Astrocyte (in vitro differentiated cells and primary cell): ENCODE measurements around the gene CTIF. TPM values are rescaled to one million over a fixed set of nuclear protein-coding genes. Genes with fewer than 3 reads are reported as not detected.

Experiments used
- DNase-seq: peaks from one replicate; pipeline ENCODE4 v3.0.0-alpha.2; 2010; ENCODE audit warnings: low read depth
- FAIRE-seq: peaks from 2 replicates; lab custom pipeline; 2011; peaks lifted over from hg19 to GRCh38; lab: Jason Lieb, UNC
- H2AFZ ChIP-seq: 2 replicates; pipeline ENCODE4 v1.6.0; 2012; ENCODE audit warnings: low read depth, low read length, inconsistent platforms
- H3K27ac ChIP-seq: 2 replicates; pipeline ENCODE4 v1.5.1; 2011; ENCODE audit warnings: low read depth, low read length, inconsistent platforms
- H3K27me3 ChIP-seq: 2 replicates; pipeline ENCODE4 v1.6.0; 2011; ENCODE audit warnings: low read length, inconsistent platforms; ENCODE audit not compliant: insufficient read depth
- H3K36me3 ChIP-seq: 2 replicates; pipeline ENCODE4 v1.5.1; 2011; ENCODE audit warnings: low read length, inconsistent platforms; ENCODE audit not compliant: insufficient read depth
- H3K4me1 ChIP-seq: 2 replicates; pipeline ENCODE4 v1.5.1; 2011; ENCODE audit warnings: low read length, inconsistent platforms; ENCODE audit not compliant: insufficient read depth
- H3K4me2 ChIP-seq: 2 replicates; pipeline ENCODE4 v1.6.0; 2012; ENCODE audit warnings: low read length, inconsistent platforms
- H3K4me3 ChIP-seq: 2 replicates; pipeline ENCODE4 v1.5.1; 2011; ENCODE audit warnings: low read depth, mild to moderate bottlenecking, low read length, inconsistent platforms; ENCODE audit not compliant: insufficient read depth
- H3K79me2 ChIP-seq: 2 replicates; pipeline ENCODE4 v1.6.0; 2012; ENCODE audit warnings: mild to moderate bottlenecking, low read length, inconsistent platforms; ENCODE audit not compliant: insufficient read depth
- H3K9ac ChIP-seq: 2 replicates; pipeline ENCODE4 v1.6.0; 2012; ENCODE audit warnings: mild to moderate bottlenecking, low read length, inconsistent platforms
- H3K9me3 ChIP-seq: 2 replicates; pipeline ENCODE4 v1.5.1; 2012; ENCODE audit warnings: low read depth, mild to moderate bottlenecking, low read length, inconsistent platforms; ENCODE audit not compliant: insufficient read depth
- H4K20me1 ChIP-seq: 2 replicates; pipeline ENCODE4 v1.6.0; 2012; ENCODE audit warnings: low read length, inconsistent platforms; ENCODE audit not compliant: insufficient read depth
- H3K27ac Mint-ChIP-seq: one replicate; pipeline ENCODE4 v1.8.0; 2021; ENCODE audit warnings: mild to moderate bottlenecking, mixed read lengths; ENCODE audit not compliant: unreplicated experiment
- H3K27me3 Mint-ChIP-seq: one replicate; pipeline ENCODE4 v1.8.0; 2021; ENCODE audit warnings: low read depth, mixed read lengths; ENCODE audit not compliant: unreplicated experiment
- H3K36me3 Mint-ChIP-seq: one replicate; pipeline ENCODE4 v1.8.0; 2021; ENCODE audit warnings: low read depth, mixed read lengths; ENCODE audit not compliant: unreplicated experiment
- H3K4me1 Mint-ChIP-seq: one replicate; pipeline ENCODE4 v1.8.0; 2021; ENCODE audit warnings: low read depth, mixed read lengths; ENCODE audit not compliant: unreplicated experiment
- H3K4me3 Mint-ChIP-seq: one replicate; pipeline ENCODE4 v1.8.0; 2021; ENCODE audit warnings: mild to moderate bottlenecking, moderate library complexity, mixed read lengths; ENCODE audit not compliant: unreplicated experiment
- H3K9me3 Mint-ChIP-seq: one replicate; pipeline ENCODE4 v1.8.0; 2021; ENCODE audit warnings: mild to moderate bottlenecking, mixed read lengths; ENCODE audit not compliant: unreplicated experiment
- CTCF ChIP-seq: IDR thresholded peaks from 2 replicates; pipeline ENCODE4 v1.5.1; 2011; ENCODE audit warnings: low read depth, mild to moderate bottlenecking, inconsistent platforms, low read length, moderate library complexity; ENCODE audit not compliant: insufficient read depth
- EZH2 ChIP-seq: IDR thresholded peaks from 2 replicates; pipeline ENCODE4 v1.6.1; 2012; ENCODE audit warnings: mild to moderate bottlenecking, low read length, inconsistent platforms; ENCODE audit not compliant: insufficient read depth
- total RNA-seq: library from RNA; stranded (reverse); gene quantifications from 2 replicates; pipeline ENCODE4 v1.2.1, GENCODE V29; 2021

The CTIF gene
- total RNA-seq, 1 donor from 2014 or later, result 101 TPM

GRCh38 chr18:48800876-48801727, 262.3 kb downstream of the CTIF start:
- Histone ChIP-seq H3K36me3 (peaks cover 7% of the 10 kb centered on the region), H2AFZ (no peak overlapping the region), H3K9me3 (no peaks in the 10 kb centered on the region), H4K20me1 (peaks cover 7% of the 10 kb centered on the region), H3K4me1 (peaks cover 10% of the 10 kb centered on the region), H3K27me3 (no peaks in the 10 kb centered on the region), H3K9ac (no peak overlapping the region), H3K4me3 (no peak overlapping the region), H3K27ac (no peak overlapping the region), H3K4me2 (peak overlapping the region; percentile 24), H3K79me2 (no peaks in the 10 kb centered on the region)
- peak overlapping the region; percentile 18 for H3K4me3 Mint-ChIP-seq
- H3K36me3 Mint-ChIP-seq, result peaks cover 61% of the 10 kb centered on the region
- peaks cover 21% of the 10 kb centered on the region for H3K4me1 Mint-ChIP-seq
- H3K27ac Mint-ChIP-seq, result peak overlapping the region; percentile 20
- DNase-seq (no peak), FAIRE-seq (no peak)
- TF ChIP-seq EZH2, result no peak
- no peak for TF ChIP-seq CTCF
- H3K9me3 Mint-ChIP-seq, result no peaks in the 10 kb centered on the region
- no peaks in the 10 kb centered on the region for H3K27me3 Mint-ChIP-seq

- Histone ChIP-seq H3K9ac (no peak overlapping the region), H3K4me3 (no peak overlapping the region), H3K9me3 (no peaks in the 10 kb centered on the region), H3K79me2 (no peaks in the 10 kb centered on the region), H3K36me3 (peaks cover 4% of the 10 kb centered on the region), H2AFZ (no peak overlapping the region), H4K20me1 (peaks cover 7% of the 10 kb centered on the region), H3K27ac (no peak overlapping the region), H3K4me2 (peak overlapping the region; percentile 24), H3K27me3 (no peaks in the 10 kb centered on the region), H3K4me1 (peaks cover 10% of the 10 kb centered on the region)
- DNase-seq (no peak), FAIRE-seq (no peak)
- H3K4me3 Mint-ChIP-seq, result no peak overlapping the region
- TF ChIP-seq CTCF, result no peak
- no peak for TF ChIP-seq EZH2
- H3K9me3 Mint-ChIP-seq, result no peaks in the 10 kb centered on the region
- no peaks in the 10 kb centered on the region for H3K27me3 Mint-ChIP-seq
- H3K36me3 Mint-ChIP-seq, result peaks cover 56% of the 10 kb centered on the region
- peaks cover 29% of the 10 kb centered on the region for H3K4me1 Mint-ChIP-seq
- H3K27ac Mint-ChIP-seq, result no peak overlapping the region
Observed at GRCh38 chr18:48801728-48802542, 263.1 kb downstream of the CTIF start.
